Activated CD8-positive, alpha-beta memory T cell treated with anti-CD3 and anti-CD28 coated beads, Interleukin-2, amount 50 U/mL, for 1 hour (primary cell): Measurements from ENCODE around the gene ACSM5.

Experiments used
- DNase-seq: peaks from one replicate; pipeline ENCODE4 v3.0.0-alpha.2; 2020; ENCODE audit errors: extremely low read depth

The ACSM5 gene

DNA sequence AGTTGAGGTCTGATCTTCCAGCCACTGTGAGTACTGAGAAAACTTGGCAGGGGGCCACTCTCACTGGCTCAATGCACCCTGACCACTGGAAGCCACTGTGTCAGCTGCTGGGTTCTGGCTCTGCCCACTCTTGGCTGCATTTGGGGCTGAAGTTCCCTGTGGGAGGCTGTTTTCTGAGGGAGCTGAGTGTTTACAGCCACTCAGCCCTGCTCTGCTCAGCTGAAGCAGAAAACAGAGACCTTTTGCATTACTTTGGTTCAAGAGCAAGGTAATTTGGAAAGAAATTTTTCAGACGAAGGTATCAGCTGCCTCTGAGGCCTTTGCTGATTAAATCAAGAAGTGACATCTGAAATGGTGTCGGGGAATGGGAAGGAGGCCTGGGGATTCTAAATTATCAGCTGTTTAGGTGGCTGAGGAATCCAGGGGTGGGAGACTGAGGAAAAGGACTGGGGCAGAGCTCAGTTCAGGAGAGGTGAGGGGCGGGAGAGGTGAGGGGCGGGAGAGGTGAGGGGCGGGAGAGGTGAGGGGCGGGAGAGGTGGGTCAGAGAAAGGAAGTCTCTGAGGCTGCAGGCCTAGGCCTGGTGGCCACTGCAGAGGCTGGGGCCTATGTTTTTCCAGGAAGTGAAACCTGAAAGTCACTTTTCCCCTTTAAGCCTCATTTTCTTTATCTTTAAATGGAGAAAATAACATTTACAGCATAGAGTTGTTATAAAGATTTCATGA, at the start of gene ACSM5:
ACSM5 (plus strand) TSS at position 137 of the 723 bp plus-strand sequence. CDS start 1,951 bp downstream, outside the sequence.
- no peak for DNase-seq

DNA sequence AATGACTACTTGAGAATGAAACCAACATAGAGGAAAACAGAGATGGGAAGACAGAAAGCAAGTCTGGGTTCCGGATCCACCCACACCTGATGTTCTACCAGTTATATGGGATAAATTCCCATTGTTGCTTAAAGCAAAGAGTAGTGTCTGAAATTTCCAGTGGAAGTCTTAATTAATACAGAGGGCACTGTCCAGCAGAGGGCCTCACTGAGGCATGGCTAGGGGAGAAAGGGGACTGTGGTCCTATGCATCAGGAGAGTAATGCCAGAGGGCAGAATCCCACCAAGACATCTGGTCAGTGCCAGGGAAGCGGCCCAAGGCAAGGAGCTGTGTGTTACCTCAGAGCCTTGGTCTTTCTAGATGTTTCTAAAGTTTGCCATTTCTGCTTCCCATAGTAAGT, 49.3 kb upstream of the ACSM5 start:
- no peak for DNase-seq

DNA sequence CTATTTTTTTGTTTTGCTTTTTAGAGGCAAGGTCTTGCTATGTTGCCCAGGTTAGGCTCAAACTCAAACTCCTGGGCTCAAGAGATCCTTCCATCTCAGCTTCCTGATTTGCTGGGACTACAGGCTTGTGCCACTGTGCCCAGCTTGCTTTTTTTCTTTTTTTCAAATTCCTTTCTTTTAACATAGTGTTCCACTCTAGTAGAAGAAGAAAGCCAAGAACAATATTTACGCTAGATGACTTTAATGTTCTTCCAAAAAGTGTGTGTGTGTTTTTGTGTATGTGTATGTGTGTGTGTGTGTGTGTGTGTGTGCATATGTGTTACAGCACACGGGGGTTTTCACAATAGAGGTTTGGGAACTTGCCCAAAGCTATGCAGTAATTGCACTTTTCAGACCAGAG, 46.1 kb upstream of the ACSM5 start:
- no peak for DNase-seq

- DNase-seq, result no peak
These were observed 45.3 kb upstream of the ACSM5 start for GRCh38 chr16:20364051-20364450.

DNA sequence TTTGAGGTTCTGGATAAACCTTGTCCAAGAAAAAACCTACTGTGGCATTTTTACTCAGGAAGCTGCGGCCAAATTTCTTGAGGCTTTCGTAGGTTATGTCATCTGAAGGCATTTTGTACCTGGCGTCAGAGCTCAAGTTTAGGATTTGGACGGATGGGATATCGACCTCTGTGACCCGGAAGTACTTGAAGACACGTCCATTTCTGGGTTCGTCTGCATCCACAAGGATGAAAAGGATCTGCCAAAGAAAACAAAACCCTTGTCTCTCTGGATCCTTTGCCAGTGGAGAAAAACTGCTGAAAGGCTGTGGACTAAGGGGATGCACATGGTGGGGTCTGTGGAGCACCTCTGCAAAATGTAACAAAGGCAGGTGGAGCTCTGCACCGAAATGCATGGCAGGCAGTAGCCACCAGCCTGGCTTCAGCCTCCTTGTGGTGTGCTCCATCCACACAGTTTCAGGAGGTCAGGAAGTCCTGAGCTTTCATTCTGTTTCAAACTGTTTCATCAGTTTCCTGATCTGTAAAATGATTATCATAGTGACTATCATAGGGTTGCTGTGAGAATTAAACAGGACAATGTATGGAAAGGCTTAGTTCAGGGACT, 39.8 kb upstream of the ACSM5 start:
- DNase-seq, result no peak

DNA sequence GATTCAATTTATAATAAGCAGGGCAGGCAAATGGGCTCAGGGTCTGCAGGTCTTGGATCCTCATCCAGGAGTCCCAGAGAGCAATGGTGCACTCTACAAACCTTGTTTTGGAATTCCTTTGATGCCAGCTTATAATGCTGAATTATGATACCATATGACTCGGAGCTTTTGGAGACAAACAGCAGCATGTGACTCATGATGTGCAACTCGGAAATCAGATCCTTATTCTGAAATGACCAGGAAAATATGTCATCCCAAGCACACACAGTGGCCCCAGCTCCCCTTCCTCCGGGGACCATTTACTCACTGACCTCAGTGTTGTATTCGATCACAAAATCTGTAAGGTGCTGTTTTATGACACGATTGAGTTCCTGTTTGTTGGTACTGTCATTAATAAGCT, 36.6 kb upstream of the ACSM5 start:
- DNase-seq, result no peak

- DNase-seq, result no peak
These were observed 32.2 kb upstream of the ACSM5 start for GRCh38 chr16:20377181-20377580.

DNA sequence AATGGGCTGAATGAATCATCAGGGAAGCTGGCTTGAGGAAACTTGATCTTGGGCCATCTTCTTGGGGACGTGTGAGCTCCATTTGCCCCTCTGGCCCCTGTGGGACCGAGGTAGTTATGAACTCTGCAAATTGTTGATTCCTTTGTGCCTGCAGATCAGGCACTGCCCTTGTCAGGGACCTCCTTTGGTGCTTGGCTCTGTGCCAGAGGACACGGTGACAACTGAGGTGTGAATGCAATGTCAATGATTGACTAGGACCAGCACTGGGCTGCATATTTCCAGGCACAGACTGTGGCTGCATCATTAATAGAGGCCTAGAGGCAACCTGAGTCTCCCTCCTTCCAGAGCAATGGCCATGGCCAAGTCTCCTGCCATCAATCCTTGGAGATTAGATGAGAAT, 28.6 kb upstream of the ACSM5 start:
- no peak for DNase-seq

DNA sequence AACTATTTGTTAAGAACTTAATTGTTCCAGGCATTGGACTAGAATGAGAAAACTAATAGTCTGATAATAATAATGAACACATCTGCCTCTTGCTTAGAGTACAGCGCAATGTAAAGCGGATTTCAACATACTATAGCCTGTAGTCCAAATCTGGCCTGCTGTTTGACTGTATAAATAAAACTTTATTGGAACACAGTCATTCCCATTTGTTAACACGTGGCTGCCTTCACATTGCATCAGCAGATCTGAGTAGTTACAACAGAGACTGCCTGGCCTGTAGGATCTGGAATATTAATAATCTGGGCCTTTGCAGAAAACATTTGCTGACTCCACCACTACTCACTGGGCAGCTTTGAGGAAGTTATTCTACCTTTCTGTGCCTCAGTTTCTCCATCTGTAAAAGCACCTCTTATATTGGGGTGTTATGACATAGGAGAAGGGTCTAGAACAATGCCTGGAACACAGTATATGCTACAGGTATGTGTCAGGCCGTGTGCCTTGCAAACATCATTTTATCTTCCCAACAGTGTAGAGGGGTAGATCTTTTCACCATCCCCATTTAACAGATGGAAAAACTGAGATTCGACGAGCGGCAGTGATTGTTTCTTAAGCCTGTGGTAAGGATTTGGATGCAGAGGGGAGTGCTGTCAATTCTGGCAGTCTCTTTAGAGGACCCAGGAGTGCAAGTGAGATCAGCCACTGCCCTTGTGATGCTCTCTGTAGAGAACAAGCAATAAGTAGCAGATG, 27.0 kb upstream of the ACSM5 start:
- DNase-seq, result no peak

- no peak for DNase-seq
These were observed 26.0 kb upstream of the ACSM5 start for GRCh38 chr16:20383106-20384029.

GRCh38 chr16:20385844-20386832, 23.2 kb upstream of the ACSM5 start:
- no peak for DNase-seq

- no peak for DNase-seq
These were observed 21.4 kb upstream of the ACSM5 start for GRCh38 chr16:20387978-20388377.

- DNase-seq, result no peak
These were observed 20.5 kb upstream of the ACSM5 start for GRCh38 chr16:20388854-20389253.

DNA sequence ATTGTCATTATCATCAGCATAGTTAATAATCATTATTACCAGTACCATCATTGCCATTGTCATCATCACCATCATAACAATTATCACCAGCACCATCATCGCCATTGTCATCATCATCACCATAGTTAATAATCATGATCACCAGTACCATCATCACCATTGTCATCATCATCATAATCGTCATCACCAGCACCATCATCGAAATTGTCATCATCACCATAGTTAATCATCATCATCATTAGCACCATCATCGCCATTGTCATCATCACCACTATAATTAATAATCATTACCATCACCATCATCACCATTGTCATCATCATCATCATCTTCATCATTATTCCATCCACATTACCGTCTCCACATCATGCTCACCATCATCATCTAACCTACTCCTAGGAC, 18.3 kb upstream of the ACSM5 start:
- no peak for DNase-seq

- no peak for DNase-seq
These were observed 15.3 kb upstream of the ACSM5 start for GRCh38 chr16:20393801-20394577.

DNA sequence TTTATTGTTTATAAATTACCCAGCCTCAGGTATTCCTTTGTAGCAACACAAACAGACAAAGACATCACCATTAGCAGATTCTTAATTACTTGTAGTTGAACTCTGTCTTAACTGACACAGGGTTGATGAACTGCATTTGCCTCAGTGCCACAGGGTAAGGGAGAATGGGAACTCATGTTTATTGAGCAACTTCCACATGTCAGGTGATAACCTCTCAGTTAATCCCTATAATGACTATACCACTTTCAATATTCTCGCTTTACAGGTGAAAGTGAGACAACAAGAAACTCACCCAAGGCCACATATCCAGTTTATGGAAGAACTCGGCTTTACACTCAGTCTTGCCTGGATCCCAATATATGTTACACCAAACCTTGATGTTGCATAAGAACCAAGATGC, 13.4 kb upstream of the ACSM5 start:
- DNase-seq, result no peak

- DNase-seq, result no peak
These were observed 12.4 kb upstream of the ACSM5 start for GRCh38 chr16:20396846-20397467.

DNA sequence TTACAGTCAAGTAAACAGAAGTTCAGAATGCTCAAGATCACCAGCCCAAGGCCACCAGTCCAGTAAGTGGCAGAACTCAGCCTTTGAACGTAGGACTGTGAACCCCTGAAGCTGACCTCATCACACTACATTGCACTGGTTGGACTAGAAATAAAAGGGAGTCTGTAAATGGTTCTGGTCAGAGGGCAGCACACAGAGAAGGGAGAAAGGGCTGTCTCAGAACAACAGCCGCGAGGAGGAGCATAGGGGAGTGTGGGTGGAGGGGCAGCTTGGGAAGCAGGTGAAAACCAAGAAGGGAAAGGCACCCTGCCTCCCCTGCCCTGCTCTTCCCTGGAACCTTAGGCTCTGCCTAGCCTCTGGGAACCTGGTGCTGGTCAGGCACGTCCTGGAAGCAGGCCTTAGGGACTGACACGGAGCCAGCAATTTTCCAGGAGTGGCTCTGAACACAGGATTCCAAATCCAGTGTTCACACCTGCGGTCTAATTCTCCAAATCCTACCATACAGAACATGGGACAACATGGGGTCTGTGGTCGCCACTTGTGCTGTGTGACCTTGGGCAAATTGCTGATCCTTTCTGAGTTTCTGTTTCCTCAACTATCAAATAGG, 11.8 kb upstream of the ACSM5 start:
- no peak for DNase-seq

- DNase-seq, result no peak
These were observed 10.7 kb upstream of the ACSM5 start for GRCh38 chr16:20398603-20399002.
